SK-N-SH (cell line): ENCODE data around the gene P2RX2. TPM values are rescaled to one million over a fixed set of nuclear protein-coding genes. Genes with fewer than 3 reads are reported as not detected.

Experiments used
- CTCF ChIA-PET: fragments of 300-600, 350-600 bp; formaldehyde crosslinking; extraction: SDS; loops from one replicate; lab custom pipeline; 2021; lab: Yijun Ruan, JAX
- POLR2A ChIA-PET: fragments of 350-600 bp; sonication (Branson Sonifier 250); formaldehyde crosslinking; extraction: SDS; loops from one replicate; lab custom pipeline; 2020; ENCODE audit warnings: antibody characterized with exemption, inconsistent platforms; lab: Yijun Ruan, JAX
- DNase-seq: peaks from one replicate; pipeline ENCODE4 v3.0.0; 2012
- H2AFZ ChIP-seq: fragments of 200-600 bp; sonication (generic); 2 replicates; pipeline ENCODE4 v1.8.1; 2016; ENCODE audit warnings: antibody characterized with exemption, mild to moderate bottlenecking, low read depth
- H3F3A ChIP-seq: fragments of 200-600 bp; sonication (generic); replicated peaks from 2 replicates; pipeline ENCODE3; 2016; ENCODE audit warnings: antibody characterized with exemption, mild to moderate bottlenecking; ENCODE audit not compliant: insufficient read depth
- H3K27ac ChIP-seq, 2 experiments: fragments of 200-500 bp in 1 of 2; fragments of 200-600 bp in 1 of 2; sonication (Bioruptor generic) in 1 of 2; sonication (generic), shearing (Covaris generic) in 1 of 2; 2 replicates each; pipeline versions ENCODE4 v1.5.1 to v1.6.1; 2014 to 2016; ENCODE audit warnings: low read depth in 2 of 2, inconsistent platforms in 1 of 2, low read length in 1 of 2, mild to moderate bottlenecking in 1 of 2, mixed read lengths in 1 of 2
- H3K27me3 ChIP-seq: fragments of 200-600 bp; sonication (generic), shearing (Covaris generic); 2 replicates; pipeline ENCODE4 v1.6.1; 2016; ENCODE audit warnings: mixed run types; ENCODE audit not compliant: insufficient read depth
- H3K36me3 ChIP-seq, 2 experiments: fragments of 200-500 bp in 1 of 2; fragments of 200-600 bp in 1 of 2; sonication (Bioruptor generic) in 1 of 2; sonication (generic) in 1 of 2; replicated peaks in 1 of 2; 2 replicates each; pipeline versions ENCODE3 to v1.5.1; 2014 to 2016; ENCODE audit warnings: low read length in 1 of 2, mild to moderate bottlenecking in 1 of 2; ENCODE audit not compliant: insufficient read depth in 2 of 2, control insufficient read depth in 1 of 2
- H3K4me1 ChIP-seq, 2 experiments: fragments of 200-500 bp in 1 of 2; fragments of 200-600 bp in 1 of 2; sonication (Bioruptor generic) in 1 of 2; sonication (generic), shearing (Covaris generic) in 1 of 2; 2 replicates each; pipeline versions ENCODE4 v1.5.1 to v1.6.1; 2014 to 2016; ENCODE audit warnings: low read depth in 1 of 2, low read length in 1 of 2, mixed run types in 1 of 2; ENCODE audit not compliant: insufficient read depth in 2 of 2, control insufficient read depth in 1 of 2
- H3K4me2 ChIP-seq: fragments of 200-600 bp; sonication (generic), shearing (Covaris generic); 2 replicates; pipeline ENCODE4 v1.6.1; 2017; ENCODE audit warnings: mixed run types
- H3K4me3 ChIP-seq, 2 experiments: fragments of 200-500 bp in 1 of 2; fragments of 200-600 bp in 1 of 2; sonication (Bioruptor generic) in 1 of 2; sonication (generic), shearing (Covaris generic) in 1 of 2; 2 replicates each; pipeline versions ENCODE4 v1.5.1 to v1.8.1; 2014 to 2016; ENCODE audit warnings: low read depth in 2 of 2, inconsistent platforms in 1 of 2, low read length in 1 of 2, mild to moderate bottlenecking in 1 of 2, mixed read lengths in 1 of 2, moderate library complexity in 1 of 2
- H3K79me2 ChIP-seq: fragments of 200-600 bp; sonication (generic); 2 replicates; pipeline ENCODE4 v1.8.1; 2017; ENCODE audit warnings: mild to moderate bottlenecking; ENCODE audit not compliant: insufficient read depth
- H3K9ac ChIP-seq: fragments of 200-600 bp; sonication (generic); 2 replicates; pipeline ENCODE4 v1.6.1; 2017; ENCODE audit warnings: mixed run types
- H3K9me2 ChIP-seq: fragments of 200-600 bp; sonication (generic); 2 replicates; pipeline ENCODE4 v1.6.1; 2017; ENCODE audit warnings: mixed run types
- H3K9me3 ChIP-seq: fragments of 200-600 bp; sonication (generic); 2 replicates; pipeline ENCODE4 v1.6.1; 2017; ENCODE audit warnings: mixed run types, mild to moderate bottlenecking, moderate library complexity
- H4K20me1 ChIP-seq: fragments of 200-600 bp; sonication (generic); 2 replicates; pipeline ENCODE4 v1.6.1; 2017; ENCODE audit warnings: mild to moderate bottlenecking, mixed run types; ENCODE audit not compliant: insufficient read depth
- CTCF ChIP-seq: fragments of 200-600 bp; sonication (generic); IDR thresholded peaks from 2 replicates; pipeline ENCODE4 v1.6.1; 2017; ENCODE audit warnings: antibody characterized with exemption, mild to moderate bottlenecking, moderate library complexity
- JUND ChIP-seq: IDR thresholded peaks from 2 replicates; pipeline ENCODE4 v1.4.0; 2012
- MXI1 ChIP-seq: IDR thresholded peaks from 2 replicates; pipeline ENCODE4 v1.6.1; 2012; ENCODE audit warnings: mild to moderate bottlenecking, low read depth, low read length, improper control_type of control experiment
- PBX3 ChIP-seq: IDR thresholded peaks from 2 replicates; pipeline ENCODE4; 2012
- POLR2AphosphoS5 ChIP-seq: IDR thresholded peaks from 2 replicates; pipeline ENCODE4 v1.6.1; 2012; ENCODE audit warnings: low read depth, low read length
- REST ChIP-seq: IDR thresholded peaks from 2 replicates; pipeline ENCODE4 v1.6.1; 2012; ENCODE audit warnings: mild to moderate bottlenecking, low read depth, low read length, moderate library complexity
- RFX5 ChIP-seq: IDR thresholded peaks from 2 replicates; pipeline ENCODE4 v1.6.1; 2012; ENCODE audit warnings: mild to moderate bottlenecking, improper control_type of control experiment, low read length
- TCF12 ChIP-seq: IDR thresholded peaks from 2 replicates; pipeline ENCODE4 v1.4.0; 2012
- YY1 ChIP-seq: IDR thresholded peaks from 2 replicates; pipeline ENCODE4 v1.4.0; 2012; ENCODE audit warnings: low read depth, mild to moderate bottlenecking
- WGBS: methylation state at CpG from one replicate; pipeline ENCODE4 v1.1.6; 2017; ENCODE audit warnings: low lambda C conversion rate; 5-methylcytosine and 5-hydroxymethylcytosine counted together
- polyA plus RNA-seq, 3 experiments: library from polyadenylated mRNA; depleted of rRNA; stranded (reverse); fragments of >200 nt; gene quantifications; 2 replicates each; pipeline ENCODE4 v1.2.3, GENCODE V29; 2012

Gene P2RX2
- polyA plus RNA-seq, 1 of the 3 experiments (the other 2 are of a cell fraction): 0.03 TPM

- H3K27ac ChIP-seq: no peak overlapping the region
- POLR2A ChIA-PET: no interaction called here
- DNase-seq: no peak
- TF ChIP-seq PBX3: no peak
- no peak for TF ChIP-seq CTCF
- no peak for TF ChIP-seq MXI1
- TF ChIP-seq YY1: no peak
- no peak for TF ChIP-seq JUND
- no peak for TF ChIP-seq POLR2AphosphoS5
- no peak for TF ChIP-seq REST
- no peak for TF ChIP-seq RFX5
- H3K9me2 ChIP-seq: no peaks in the 10 kb centered on the region
- no peaks in the 10 kb centered on the region for H3K79me2 ChIP-seq
- 8% methylated on average over 2 of the region's 3 CpGs for WGBS
- no peak overlapping the region for H3K9ac ChIP-seq
- CTCF ChIA-PET: no interaction called here
- no peaks in the 10 kb centered on the region for H4K20me1 ChIP-seq
- H3K36me3 ChIP-seq: no peaks in the 10 kb centered on the region
- H3F3A ChIP-seq: peaks cover 5% of the 10 kb centered on the region
- no peak overlapping the region for H2AFZ ChIP-seq
- H3K4me2 ChIP-seq: no peak overlapping the region
- no peaks in the 10 kb centered on the region for H3K9me3 ChIP-seq
- H3K4me1 ChIP-seq: no peaks in the 10 kb centered on the region
- no peaks in the 10 kb centered on the region for H3K27me3 ChIP-seq
- no peak overlapping the region for H3K4me3 ChIP-seq
These were observed 30.8 kb upstream of the P2RX2 start for GRCh38 chr12:132587781-132588180.

GRCh38 chr12:132588319-132588718 is 30.3 kb upstream of the P2RX2 start:
- Histone ChIP-seq H4K20me1 (no peaks in the 10 kb centered on the region), H3K9me2 (no peaks in the 10 kb centered on the region), H3K79me2 (no peaks in the 10 kb centered on the region), H3K27me3 (no peaks in the 10 kb centered on the region), H3K36me3 (no peaks in the 10 kb centered on the region), H2AFZ (no peak overlapping the region), H3K27ac (no peak overlapping the region), H3K4me1 (peaks cover 0 to 4% of the 10 kb centered on the region in 2 experiments; a peak in 1 of 4 replicates), H3F3A (peaks cover 5% of the 10 kb centered on the region), H3K4me3 (no peak overlapping the region), H3K9me3 (no peaks in the 10 kb centered on the region), H3K4me2 (no peak overlapping the region), H3K9ac (no peak overlapping the region)
- TF ChIP-seq TCF12: no peak
- 64% methylated on average over 2 of the region's 6 CpGs for WGBS
- POLR2A ChIA-PET: no interaction called here
- CTCF ChIA-PET: no interaction called here
- DNase-seq: no peak
